ENCODE measurements around the gene POLE2.

DNA sequence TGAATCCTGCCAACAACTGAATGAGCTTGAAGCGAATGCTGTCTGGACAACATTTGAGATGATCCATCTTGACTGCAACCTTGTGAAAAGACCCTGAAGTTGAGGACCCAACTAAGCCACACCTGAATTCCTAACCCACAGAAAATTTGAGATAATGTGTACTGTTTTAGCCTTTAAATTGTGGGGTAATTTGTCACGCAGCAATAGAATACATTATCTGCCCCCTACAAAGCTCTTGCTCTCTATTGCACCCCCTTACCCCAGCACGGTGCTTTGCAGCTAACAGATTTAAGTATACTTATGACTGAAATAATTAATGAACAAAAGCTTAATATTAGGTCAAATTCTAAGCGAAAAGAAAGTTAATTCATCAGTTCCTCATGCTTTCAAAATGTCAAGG is 1.6 kb downstream of the POLE2 start:
- no peak for TF ChIP-seq POLR2A (IDR thresholded peaks at IDR 0.05)
- TF ChIP-seq, protein P1, sequence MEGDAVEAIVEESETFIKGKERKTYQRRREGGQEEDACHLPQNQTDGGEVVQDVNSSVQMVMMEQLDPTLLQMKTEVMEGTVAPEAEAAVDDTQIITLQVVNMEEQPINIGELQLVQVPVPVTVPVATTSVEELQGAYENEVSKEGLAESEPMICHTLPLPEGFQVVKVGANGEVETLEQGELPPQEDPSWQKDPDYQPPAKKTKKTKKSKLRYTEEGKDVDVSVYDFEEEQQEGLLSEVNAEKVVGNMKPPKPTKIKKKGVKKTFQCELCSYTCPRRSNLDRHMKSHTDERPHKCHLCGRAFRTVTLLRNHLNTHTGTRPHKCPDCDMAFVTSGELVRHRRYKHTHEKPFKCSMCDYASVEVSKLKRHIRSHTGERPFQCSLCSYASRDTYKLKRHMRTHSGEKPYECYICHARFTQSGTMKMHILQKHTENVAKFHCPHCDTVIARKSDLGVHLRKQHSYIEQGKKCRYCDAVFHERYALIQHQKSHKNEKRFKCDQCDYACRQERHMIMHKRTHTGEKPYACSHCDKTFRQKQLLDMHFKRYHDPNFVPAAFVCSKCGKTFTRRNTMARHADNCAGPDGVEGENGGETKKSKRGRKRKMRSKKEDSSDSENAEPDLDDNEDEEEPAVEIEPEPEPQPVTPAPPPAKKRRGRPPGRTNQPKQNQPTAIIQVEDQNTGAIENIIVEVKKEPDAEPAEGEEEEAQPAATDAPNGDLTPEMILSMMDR (IDR thresholded peaks at IDR 0.05 in 4 of 5, conservative IDR thresholded peaks at IDR 0.05 in 1 of 5), result no peak
